ENCODE data around the gene CCL20. TPM values are rescaled to one million over a fixed set of nuclear protein-coding genes. Genes with fewer than 3 reads are reported as not detected.
A peak's percentile ranks its signal among the peaks of the same experiment; 100 is the strongest.

CCL20 gene
- total RNA-seq, 1 experiment from 2014 or later = 3.5 TPM

DNA sequence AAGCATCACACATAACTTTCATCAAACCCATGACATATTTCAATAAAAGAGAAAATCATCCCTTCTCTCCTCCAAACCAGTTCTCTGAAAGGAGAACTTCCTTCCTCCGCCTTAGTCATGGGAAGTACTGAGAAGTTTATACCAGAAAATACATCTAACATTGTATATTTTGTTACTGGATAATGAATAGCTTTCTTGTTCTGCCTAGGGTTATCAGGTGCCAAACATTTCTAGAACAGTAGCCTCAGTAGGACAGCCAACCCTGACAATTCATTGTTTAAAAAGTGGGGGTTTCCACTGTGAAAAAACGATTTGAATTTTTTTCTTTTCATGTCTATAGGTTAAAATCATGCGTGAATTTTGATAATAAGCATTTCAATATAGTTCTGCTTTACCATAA, 41.8 kb downstream of the CCL20 start:
- Histone ChIP-seq H3K4me1 (no peaks in the 10 kb centered on the region), H3K9me3 (no peaks in the 10 kb centered on the region), H3K4me3 (ENCODE audit: low read depth, low read length) (no peak overlapping the region), H3K27me3 (replicated peaks; ENCODE audit: control insufficient read depth, insufficient read depth, low read length) (no peaks in the 10 kb centered on the region), H3K36me3 (ENCODE audit: control insufficient read depth, insufficient read depth, low read length) (no peaks in the 10 kb centered on the region)
- no peak for DNase-seq
- ChIA-PET POLR2A (no interaction called here), CTCF (no interaction called here)
- Mint-ChIP-seq H3K36me3 (ENCODE audit: insufficient read depth, unreplicated experiment) (no peaks in the 10 kb centered on the region), H3K4me3 (ENCODE audit: unreplicated experiment) (no peak overlapping the region), H3K4me1 (ENCODE audit: low read depth, unreplicated experiment) (no peaks in the 10 kb centered on the region), H3K27me3 (ENCODE audit: insufficient read depth, unreplicated experiment) (no peaks in the 10 kb centered on the region), H3K27ac (ENCODE audit: unreplicated experiment) (peak overlapping the region; percentile 43), H3K9me3 (ENCODE audit: unreplicated experiment) (no peaks in the 10 kb centered on the region)
- no TSS peak for BruUV-seq (replicated peaks)
- TF ChIP-seq, protein P1, sequence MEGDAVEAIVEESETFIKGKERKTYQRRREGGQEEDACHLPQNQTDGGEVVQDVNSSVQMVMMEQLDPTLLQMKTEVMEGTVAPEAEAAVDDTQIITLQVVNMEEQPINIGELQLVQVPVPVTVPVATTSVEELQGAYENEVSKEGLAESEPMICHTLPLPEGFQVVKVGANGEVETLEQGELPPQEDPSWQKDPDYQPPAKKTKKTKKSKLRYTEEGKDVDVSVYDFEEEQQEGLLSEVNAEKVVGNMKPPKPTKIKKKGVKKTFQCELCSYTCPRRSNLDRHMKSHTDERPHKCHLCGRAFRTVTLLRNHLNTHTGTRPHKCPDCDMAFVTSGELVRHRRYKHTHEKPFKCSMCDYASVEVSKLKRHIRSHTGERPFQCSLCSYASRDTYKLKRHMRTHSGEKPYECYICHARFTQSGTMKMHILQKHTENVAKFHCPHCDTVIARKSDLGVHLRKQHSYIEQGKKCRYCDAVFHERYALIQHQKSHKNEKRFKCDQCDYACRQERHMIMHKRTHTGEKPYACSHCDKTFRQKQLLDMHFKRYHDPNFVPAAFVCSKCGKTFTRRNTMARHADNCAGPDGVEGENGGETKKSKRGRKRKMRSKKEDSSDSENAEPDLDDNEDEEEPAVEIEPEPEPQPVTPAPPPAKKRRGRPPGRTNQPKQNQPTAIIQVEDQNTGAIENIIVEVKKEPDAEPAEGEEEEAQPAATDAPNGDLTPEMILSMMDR (IDR thresholded peaks at IDR 0.05; ENCODE audit: insufficient read depth in 1 of 2, low read depth in 1 of 2, low read length in 1 of 2, severe bottlenecking in 1 of 2, unreplicated experiment in 1 of 2) = no peak
- intact Hi-C loops (cut with micrococcal nuclease; ENCODE audit: unreplicated experiment) = no loop called here

DNA sequence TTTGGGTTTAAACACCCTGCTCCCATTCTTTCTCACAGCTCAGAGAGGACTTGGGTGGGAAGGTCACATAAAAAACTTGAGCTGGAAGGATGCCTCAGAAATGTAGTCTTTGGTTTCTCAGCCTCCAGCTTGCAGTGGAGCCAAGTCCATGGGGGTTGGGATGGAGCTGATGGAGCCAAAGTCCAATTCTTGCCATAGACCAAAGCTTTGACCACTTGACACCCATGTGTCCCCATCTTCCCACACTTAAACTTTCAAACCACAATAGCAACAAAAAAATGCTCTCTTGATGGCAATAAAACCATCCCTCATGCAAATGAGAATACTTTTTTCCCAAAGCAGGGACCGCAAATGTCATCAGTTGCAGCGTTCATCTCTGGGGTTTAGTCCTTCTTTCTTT, 43.1 kb downstream of the CCL20 start:
- Mint-ChIP-seq H3K4me3 (ENCODE audit: unreplicated experiment) (no peak overlapping the region), H3K36me3 (ENCODE audit: insufficient read depth, unreplicated experiment) (no peaks in the 10 kb centered on the region), H3K27me3 (ENCODE audit: insufficient read depth, unreplicated experiment) (no peaks in the 10 kb centered on the region), H3K4me1 (ENCODE audit: low read depth, unreplicated experiment) (no peaks in the 10 kb centered on the region), H3K9me3 (ENCODE audit: unreplicated experiment) (no peaks in the 10 kb centered on the region), H3K27ac (ENCODE audit: unreplicated experiment) (no peak overlapping the region)
- no peak for DNase-seq
- H3K9me3 ChIP-seq = no peaks in the 10 kb centered on the region
- no peaks in the 10 kb centered on the region for H3K4me1 ChIP-seq
- no TSS peak for BruUV-seq (replicated peaks)
- TF ChIP-seq, protein P1 (IDR thresholded peaks at IDR 0.05; ENCODE audit: insufficient read depth in 1 of 2, low read depth in 1 of 2, low read length in 1 of 2, severe bottlenecking in 1 of 2, unreplicated experiment in 1 of 2) = no peak
- intact Hi-C loops (cut with micrococcal nuclease; ENCODE audit: unreplicated experiment) = no loop called here
- no peak overlapping the region for H3K4me3 ChIP-seq (ENCODE audit: low read depth, low read length)
- POLR2A ChIA-PET = no interaction called here
- no peaks in the 10 kb centered on the region for H3K27me3 ChIP-seq (replicated peaks; ENCODE audit: control insufficient read depth, insufficient read depth, low read length)
- CTCF ChIA-PET = no interaction called here
- no peaks in the 10 kb centered on the region for H3K36me3 ChIP-seq (ENCODE audit: control insufficient read depth, insufficient read depth, low read length)

DNA sequence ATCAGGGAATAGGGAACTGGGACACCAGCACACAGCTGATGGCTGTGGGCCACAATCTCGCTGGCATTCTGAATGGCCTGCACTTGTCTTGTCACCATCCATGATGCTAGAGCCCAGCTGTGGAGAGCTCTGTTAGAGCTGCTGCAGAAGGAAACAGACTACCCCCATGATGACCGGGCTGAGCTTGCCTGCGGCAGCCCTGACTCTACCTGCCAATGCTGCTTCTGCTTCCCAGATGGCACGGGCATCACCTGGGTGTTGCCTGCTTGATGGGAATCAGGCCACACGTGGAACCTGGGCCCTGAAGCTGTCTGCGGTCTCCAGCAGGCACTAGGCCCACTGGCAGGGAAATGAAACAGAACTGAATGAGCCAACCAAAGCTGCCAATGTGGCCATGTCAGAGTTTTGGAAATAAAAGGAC, 46.6 kb downstream of the CCL20 start:
- CTCF ChIA-PET = interaction anchor here (0.6 kb wide), 1 partner anchor 648 kb away, joined by 3 read pairs; no protein-coding TSS in a partner anchor
- no peak overlapping the region for H3K27ac Mint-ChIP-seq (ENCODE audit: unreplicated experiment)
- POLR2A ChIA-PET = no interaction called here

More for the DNA sequence above, 46.6 kb downstream of the CCL20 start:
- H3K36me3 ChIP-seq (ENCODE audit: control insufficient read depth, insufficient read depth, low read length) = no peaks in the 10 kb centered on the region
- intact Hi-C loops (cut with micrococcal nuclease; ENCODE audit: unreplicated experiment) = loop anchor here (5.0 kb wide), 1 partner anchor 48 kb away; the partner anchor contains the start of gene CCL20
- peaks cover 16% of the 10 kb centered on the region for H3K4me1 ChIP-seq
- no TSS peak for BruUV-seq (replicated peaks)
- Mint-ChIP-seq H3K27me3 (ENCODE audit: insufficient read depth, unreplicated experiment) (no peaks in the 10 kb centered on the region), H3K4me3 (ENCODE audit: unreplicated experiment) (no peak overlapping the region), H3K36me3 (ENCODE audit: insufficient read depth, unreplicated experiment) (no peaks in the 10 kb centered on the region), H3K9me3 (ENCODE audit: unreplicated experiment) (no peaks in the 10 kb centered on the region), H3K4me1 (ENCODE audit: low read depth, unreplicated experiment) (peaks cover 19% of the 10 kb centered on the region)
- no peaks in the 10 kb centered on the region for H3K27me3 ChIP-seq (replicated peaks; ENCODE audit: control insufficient read depth, insufficient read depth, low read length)
- H3K4me3 ChIP-seq (ENCODE audit: low read depth, low read length) = no peak overlapping the region
- TF ChIP-seq, protein P1 (IDR thresholded peaks at IDR 0.05; ENCODE audit: insufficient read depth in 1 of 2, low read depth in 1 of 2, low read length in 1 of 2, severe bottlenecking in 1 of 2, unreplicated experiment in 1 of 2) = no peak
- no peaks in the 10 kb centered on the region for H3K9me3 ChIP-seq
- no peak for DNase-seq

Measured in Caco-2 (cell line).